Effector memory CD8-positive, alpha-beta T cell (primary cell): ENCODE results near the gene ANO1.

Experiments used
- ATAC-seq: fragments of 150-1000 bp; cut with Tn5 transposase; replicated peaks from 2 replicates; pipeline ENCODE4 v1.10.0; 2021; ENCODE audit warnings: mild to moderate bottlenecking, moderate library complexity
- DNase-seq, 3 experiments: peaks; one replicate each; pipeline ENCODE4 v3.0.0; 2021
- H3K27ac Mint-ChIP-seq, 2 donors: one replicate each; pipeline ENCODE4 v1.8.0; 2022; ENCODE audit warnings: mild to moderate bottlenecking in 2 of 2, mixed read lengths in 2 of 2, moderate library complexity in 2 of 2
- H3K27me3 Mint-ChIP-seq, 2 donors: one replicate each; pipeline ENCODE4 v1.8.0; 2022; ENCODE audit warnings: mixed read lengths in 2 of 2
- H3K36me3 Mint-ChIP-seq: one replicate; pipeline ENCODE4 v1.8.0; 2022; ENCODE audit warnings: mild to moderate bottlenecking, moderate library complexity, mixed read lengths; ENCODE audit not compliant: insufficient read depth
- H3K4me1 Mint-ChIP-seq, 2 donors: one replicate each; pipeline ENCODE4 v1.8.0; 2022; ENCODE audit warnings: low read depth in 2 of 2, mixed read lengths in 2 of 2
- H3K4me3 Mint-ChIP-seq, 2 donors: one replicate each; pipeline ENCODE4 v1.8.0; 2022; ENCODE audit warnings: mild to moderate bottlenecking in 2 of 2, mixed read lengths in 2 of 2, moderate library complexity in 2 of 2
- H3K9me3 Mint-ChIP-seq, 2 donors: one replicate each; pipeline ENCODE4 v1.8.0; 2022; ENCODE audit warnings: mixed read lengths in 2 of 2

Gene ANO1

DNA sequence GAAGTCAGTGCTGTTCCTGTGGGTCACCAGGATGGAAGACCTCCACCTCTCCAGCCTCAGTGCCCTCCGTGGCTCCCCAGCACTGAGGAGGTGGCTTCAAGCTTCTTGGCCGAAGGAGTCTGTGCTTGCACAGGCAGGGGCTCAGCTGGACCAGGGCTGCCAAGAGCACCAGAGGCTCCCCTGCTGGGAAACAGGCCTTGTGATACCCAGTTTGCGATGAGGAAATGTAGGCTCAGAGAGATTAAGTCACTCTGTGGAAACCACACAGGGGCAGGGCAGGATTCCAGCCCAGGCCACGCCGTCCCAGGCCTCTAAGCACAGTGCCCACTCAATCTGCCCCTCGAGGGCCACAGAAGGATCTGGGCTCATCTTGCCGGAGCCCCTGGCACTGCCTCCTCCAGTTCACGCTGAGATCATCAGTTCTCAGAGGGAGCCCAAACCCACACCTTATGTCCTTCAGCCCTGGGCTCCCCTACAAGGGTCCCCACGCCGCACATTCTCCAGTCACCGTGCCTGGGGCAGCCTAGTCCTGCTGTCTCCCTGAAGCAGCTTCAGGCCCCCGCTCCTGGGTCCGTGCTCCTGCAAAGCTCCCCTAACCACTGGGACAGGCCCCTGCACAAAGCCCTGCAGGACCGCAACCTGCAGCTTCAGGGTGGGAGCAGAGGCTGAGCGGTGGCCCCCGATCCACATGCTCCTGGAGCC lies 21.6 kb downstream of the ANO1 start:
- H3K36me3 Mint-ChIP-seq = peaks cover 5% of the 10 kb centered on the region
- no peaks in the 10 kb centered on the region for H3K4me1 Mint-ChIP-seq
- DNase-seq = no peak
- no peak for ATAC-seq
- H3K27me3 Mint-ChIP-seq = peaks cover 19 to 51% of the 10 kb centered on the region in 2 donors
- H3K27ac Mint-ChIP-seq = no peak overlapping the region
- no peak overlapping the region for H3K4me3 Mint-ChIP-seq
- H3K9me3 Mint-ChIP-seq = no peaks in the 10 kb centered on the region

DNA sequence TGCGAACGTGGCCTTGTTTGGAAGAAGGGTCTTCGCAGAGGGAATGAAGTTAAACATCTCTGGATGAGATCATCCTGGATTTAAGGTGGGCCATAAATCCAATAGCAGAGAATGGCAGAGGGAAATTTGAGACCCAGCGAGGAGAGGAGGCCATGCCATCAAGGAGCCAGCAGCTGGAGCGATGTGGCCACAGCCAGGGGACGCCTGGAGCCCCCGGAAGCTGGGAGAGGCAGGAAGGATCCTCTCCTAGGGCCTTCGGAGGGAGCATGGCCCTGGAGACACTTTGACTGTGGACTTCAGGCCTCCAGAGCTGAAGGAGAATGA lies 22.1 kb downstream of the ANO1 start:
- peaks cover 5% of the 10 kb centered on the region for H3K36me3 Mint-ChIP-seq
- H3K4me1 Mint-ChIP-seq = no peaks in the 10 kb centered on the region
- H3K27me3 Mint-ChIP-seq = peaks cover 20 to 56% of the 10 kb centered on the region in 2 donors
- H3K9me3 Mint-ChIP-seq = no peaks in the 10 kb centered on the region
- DNase-seq (no peak), ATAC-seq (no peak)
- no peak overlapping the region for H3K4me3 Mint-ChIP-seq
- no peak overlapping the region for H3K27ac Mint-ChIP-seq

DNA sequence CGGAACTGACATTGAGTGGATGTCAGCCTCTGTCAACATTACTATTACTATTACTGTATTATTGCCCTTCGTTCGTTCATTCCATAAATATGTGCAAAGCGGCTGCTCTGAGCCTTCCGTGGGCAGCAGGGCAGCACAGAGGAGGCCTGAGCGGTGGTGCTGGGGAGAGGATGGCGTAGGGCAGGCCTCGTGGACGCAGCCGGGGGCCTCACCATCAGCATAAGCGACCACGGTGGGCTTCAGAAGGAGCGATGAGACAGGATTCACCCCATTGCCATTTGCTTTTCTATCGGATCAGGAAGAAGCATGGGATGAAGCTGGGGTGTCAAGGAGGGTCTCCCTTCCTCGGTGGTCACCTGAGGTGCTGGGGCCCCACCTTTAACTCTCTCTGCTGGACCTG lies 22.7 kb downstream of the ANO1 start:
- no peak overlapping the region for H3K27ac Mint-ChIP-seq
- no peak for DNase-seq
- ATAC-seq = no peak
- peaks cover 20 to 62% of the 10 kb centered on the region in 2 donors for H3K27me3 Mint-ChIP-seq
- peaks cover 5% of the 10 kb centered on the region for H3K36me3 Mint-ChIP-seq
- H3K4me3 Mint-ChIP-seq = no peak overlapping the region
- H3K4me1 Mint-ChIP-seq = no peaks in the 10 kb centered on the region
- no peaks in the 10 kb centered on the region for H3K9me3 Mint-ChIP-seq

DNA sequence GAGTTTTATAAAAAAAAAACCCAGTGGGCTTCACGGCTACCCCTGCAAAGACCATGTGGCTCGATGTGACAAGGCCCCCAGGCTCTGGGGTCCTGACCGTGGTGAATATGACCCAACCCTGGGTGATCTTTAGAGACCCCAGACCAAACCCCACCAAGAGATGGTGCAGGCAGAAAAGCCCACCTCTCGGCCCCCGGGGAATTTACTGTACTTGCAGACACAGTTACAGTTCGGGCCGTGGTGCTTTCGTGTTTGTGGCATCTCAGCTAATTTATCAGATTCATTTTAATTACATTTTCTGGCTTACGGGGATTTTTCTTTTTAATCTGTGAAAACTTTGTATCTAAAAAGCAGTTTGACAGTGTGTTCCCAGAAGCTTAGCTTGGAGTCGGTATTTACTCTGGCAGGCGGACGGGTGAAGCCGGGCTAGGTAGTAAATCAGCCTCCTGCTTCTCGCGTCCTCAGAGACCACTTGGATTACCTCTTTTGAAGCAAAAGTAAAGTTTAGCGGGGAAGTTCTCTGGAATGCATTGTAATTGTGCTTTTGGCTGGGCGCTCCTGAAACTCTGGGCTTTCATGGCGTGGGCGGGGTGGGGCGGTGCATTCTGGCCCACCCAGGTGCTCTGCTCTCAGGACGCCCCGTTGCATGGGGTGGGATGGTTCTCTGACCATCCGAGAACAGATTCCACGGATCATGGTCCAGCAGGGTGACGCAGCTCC lies 25.3 kb downstream of the ANO1 start:
- no peak overlapping the region for H3K27ac Mint-ChIP-seq
- no peaks in the 10 kb centered on the region for H3K9me3 Mint-ChIP-seq
- H3K4me3 Mint-ChIP-seq = no peak overlapping the region
- H3K4me1 Mint-ChIP-seq = no peaks in the 10 kb centered on the region
- H3K36me3 Mint-ChIP-seq = peaks cover 5% of the 10 kb centered on the region
- peaks cover 20 to 85% of the 10 kb centered on the region in 2 donors for H3K27me3 Mint-ChIP-seq
- ATAC-seq (no peak), DNase-seq (no peak)

DNA sequence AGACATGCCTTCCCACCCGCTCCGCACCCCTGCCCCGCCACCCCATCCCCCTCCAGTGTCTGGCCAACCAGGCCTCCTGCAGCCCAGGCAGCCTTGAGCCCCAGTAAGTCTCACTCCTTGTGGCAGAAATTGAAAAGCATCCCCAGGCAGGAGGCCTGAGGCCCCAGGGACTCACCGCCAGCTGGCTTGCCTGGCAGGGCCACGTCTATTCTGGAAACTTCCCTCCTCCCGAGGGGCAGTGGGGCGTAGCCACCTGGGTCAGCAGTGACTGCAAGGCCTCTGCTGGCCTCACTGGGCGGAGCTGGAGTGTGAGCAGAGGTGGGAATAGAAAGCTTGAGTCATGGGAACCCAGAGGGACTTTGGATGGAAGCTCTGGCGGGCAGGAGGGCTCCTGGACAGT lies 26.3 kb downstream of the ANO1 start:
- Mint-ChIP-seq H3K36me3 (peaks cover 5% of the 10 kb centered on the region), H3K4me1 (no peaks in the 10 kb centered on the region), H3K9me3 (no peaks in the 10 kb centered on the region), H3K27me3 (peaks cover 20 to 85% of the 10 kb centered on the region in 2 donors), H3K27ac (no peak overlapping the region), H3K4me3 (no peak overlapping the region)
- ATAC-seq (no peak), DNase-seq (no peak)

DNA sequence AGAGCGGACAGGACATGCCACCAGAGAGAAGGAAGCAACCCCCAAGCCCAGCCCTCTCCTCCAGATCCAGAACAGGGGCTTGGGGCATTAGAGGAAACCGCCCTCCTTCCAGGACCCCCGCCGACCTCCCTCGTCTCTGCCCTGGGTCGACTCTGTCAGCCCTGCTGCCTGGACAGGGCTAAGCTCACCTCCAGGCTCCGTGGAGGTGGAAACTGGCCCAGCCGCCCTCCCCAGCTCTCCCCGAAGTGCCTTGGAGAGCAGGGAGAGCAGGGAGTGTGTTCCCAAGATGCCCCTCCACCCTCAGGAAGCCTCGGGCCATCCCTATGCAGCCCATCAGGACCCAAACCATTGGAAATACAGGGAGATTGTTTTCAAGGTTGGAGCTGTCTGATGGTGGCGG lies 26.8 kb downstream of the ANO1 start:
- ATAC-seq = no peak
- Mint-ChIP-seq H3K4me1 (no peaks in the 10 kb centered on the region), H3K27me3 (peaks cover 20 to 84% of the 10 kb centered on the region in 2 donors), H3K4me3 (no peak overlapping the region), H3K9me3 (no peaks in the 10 kb centered on the region), H3K36me3 (peaks cover 5% of the 10 kb centered on the region), H3K27ac (no peak overlapping the region)
- DNase-seq = no peak

DNA sequence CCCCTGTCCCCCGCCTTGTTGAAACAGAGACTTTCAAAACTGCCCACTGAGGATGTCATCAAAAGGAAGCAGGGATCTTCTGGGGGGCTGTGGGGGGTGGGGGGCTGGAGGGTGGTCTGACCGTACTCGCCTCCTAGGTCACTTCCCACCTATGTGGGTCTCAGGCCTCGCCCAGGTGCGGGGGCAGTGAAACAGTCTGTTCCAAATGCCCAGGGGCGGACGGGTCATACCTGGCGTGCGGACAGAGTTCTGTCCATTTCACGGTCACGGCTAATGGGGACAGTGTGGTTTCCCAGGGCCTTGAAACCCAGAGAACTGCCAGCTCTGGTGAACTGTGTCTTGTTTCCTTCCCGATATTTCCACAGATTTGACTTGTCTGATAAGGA lies 27.2 kb downstream of the ANO1 start:
- peaks cover 20 to 82% of the 10 kb centered on the region in 2 donors for H3K27me3 Mint-ChIP-seq
- H3K36me3 Mint-ChIP-seq = peaks cover 5% of the 10 kb centered on the region
- H3K9me3 Mint-ChIP-seq = no peaks in the 10 kb centered on the region
- H3K4me1 Mint-ChIP-seq = no peaks in the 10 kb centered on the region
- H3K4me3 Mint-ChIP-seq = no peak overlapping the region
- no peak for ATAC-seq
- no peak overlapping the region for H3K27ac Mint-ChIP-seq
- DNase-seq = no peak

DNA sequence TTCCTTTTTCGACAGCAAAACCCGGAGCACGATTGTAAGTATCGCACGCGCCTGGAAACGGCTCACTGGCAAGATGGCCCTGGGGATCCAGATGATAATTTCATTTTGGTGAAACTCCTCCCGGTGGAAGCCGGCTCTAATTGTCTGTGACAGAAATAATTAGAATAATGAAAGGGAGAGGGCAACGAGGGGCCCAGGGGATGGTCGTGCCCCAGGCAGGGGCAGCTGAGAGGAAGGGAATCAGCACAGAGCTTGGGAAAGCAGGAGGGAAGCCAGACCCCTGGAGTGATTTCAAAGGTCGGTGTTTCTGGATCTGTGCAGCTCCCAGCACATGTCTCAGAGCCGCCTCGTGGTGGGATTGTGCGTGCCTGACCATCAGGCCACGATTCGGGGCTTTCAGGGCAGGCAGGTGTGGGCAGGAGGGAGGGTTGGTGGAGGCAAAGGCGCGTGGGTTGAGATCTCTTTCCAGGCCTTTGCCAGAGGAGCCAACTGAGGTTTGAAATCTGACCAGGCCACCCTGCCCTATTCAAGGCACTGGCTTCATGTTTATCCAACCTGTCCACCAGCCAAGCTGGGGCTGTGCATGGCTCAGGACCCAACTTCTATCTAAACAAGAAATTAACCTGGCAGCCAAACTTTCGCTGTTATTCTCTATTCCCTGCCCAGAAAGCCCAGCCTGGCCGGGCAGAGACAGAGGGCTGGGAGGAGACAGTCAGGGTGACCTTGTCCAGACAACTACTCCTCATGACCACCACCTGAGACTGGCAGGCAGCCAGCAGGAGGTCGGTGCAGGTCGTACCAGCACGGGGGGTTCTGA lies 27.8 kb downstream of the ANO1 start:
- peaks cover 21 to 82% of the 10 kb centered on the region in 2 donors for H3K27me3 Mint-ChIP-seq
- H3K9me3 Mint-ChIP-seq = no peaks in the 10 kb centered on the region
- DNase-seq (no peak), ATAC-seq (no peak)
- H3K36me3 Mint-ChIP-seq = peaks cover 5% of the 10 kb centered on the region
- H3K4me3 Mint-ChIP-seq = no peak overlapping the region
- no peaks in the 10 kb centered on the region for H3K4me1 Mint-ChIP-seq
- H3K27ac Mint-ChIP-seq = no peak overlapping the region

DNA sequence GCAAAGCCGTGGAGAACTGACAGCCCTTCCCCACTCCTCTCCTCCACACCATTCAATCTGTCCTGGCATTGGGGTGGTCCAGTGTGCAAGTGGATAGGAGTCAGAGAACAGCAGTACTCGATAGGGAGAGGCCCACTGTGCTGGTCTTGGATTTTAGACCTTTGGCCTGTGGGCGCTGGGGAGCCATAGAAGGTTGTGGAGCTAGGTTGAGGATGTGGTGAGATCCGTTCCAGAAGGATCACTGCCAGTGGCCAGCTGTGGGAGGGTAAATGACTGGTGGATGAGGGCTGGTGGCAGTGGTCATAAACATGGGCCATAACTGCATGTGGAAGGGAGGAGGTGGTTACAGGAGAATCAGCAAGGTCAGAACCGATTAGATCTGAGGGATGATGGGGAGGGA lies 28.6 kb downstream of the ANO1 start:
- H3K4me3 Mint-ChIP-seq = no peak overlapping the region
- ATAC-seq (no peak), DNase-seq (no peak)
- H3K27ac Mint-ChIP-seq = no peak overlapping the region
- H3K36me3 Mint-ChIP-seq = peaks cover 4% of the 10 kb centered on the region
- peaks cover 0 to 7% of the 10 kb centered on the region in 2 donors for H3K4me1 Mint-ChIP-seq
- H3K27me3 Mint-ChIP-seq = peaks cover 24 to 82% of the 10 kb centered on the region in 2 donors
- H3K9me3 Mint-ChIP-seq = no peaks in the 10 kb centered on the region

DNA sequence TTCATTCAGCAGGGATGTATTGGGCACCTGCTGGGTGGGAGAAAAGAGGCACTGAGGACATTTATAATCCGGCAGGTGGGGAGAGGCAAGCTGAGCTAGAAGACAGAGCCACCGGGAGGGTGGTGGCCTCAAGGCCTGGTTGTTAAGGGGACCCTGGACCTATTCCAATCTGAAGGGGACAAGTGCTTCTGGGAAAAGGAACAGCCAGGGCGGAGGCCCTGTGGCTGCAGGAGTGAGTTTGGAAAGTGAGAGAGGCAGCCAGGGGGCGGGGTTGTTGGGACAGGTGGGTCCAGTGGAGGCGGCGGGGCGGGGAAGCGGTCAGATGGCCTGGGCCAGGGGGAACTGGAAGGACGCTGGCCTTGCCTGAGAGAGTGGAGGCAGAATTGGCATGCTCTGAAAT lies 29.1 kb downstream of the ANO1 start:
- H3K27me3 Mint-ChIP-seq = peaks cover 22 to 83% of the 10 kb centered on the region in 2 donors

DNA sequence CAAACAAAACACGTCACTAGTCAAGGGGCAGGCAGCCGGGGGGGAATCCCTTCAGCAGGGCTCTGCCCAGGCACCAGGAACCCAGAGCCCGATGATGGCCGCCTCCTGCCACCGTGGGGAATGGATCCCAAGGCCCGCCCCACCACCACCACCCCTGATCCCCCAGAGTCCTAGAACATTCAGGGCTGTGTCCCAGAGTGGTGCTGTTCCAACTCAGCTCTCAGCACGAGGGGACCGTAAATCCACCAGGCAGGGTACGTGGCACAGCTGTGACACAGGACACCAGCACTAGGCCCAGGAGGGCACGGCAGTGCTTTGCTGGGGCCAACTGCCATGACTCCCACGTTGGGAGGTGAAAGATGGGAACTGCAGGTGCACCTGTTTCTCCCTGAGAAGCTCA lies 29.6 kb downstream of the ANO1 start:
- H3K27ac Mint-ChIP-seq = no peak overlapping the region
- peaks cover 2% of the 10 kb centered on the region for H3K36me3 Mint-ChIP-seq
- H3K27me3 Mint-ChIP-seq = peaks cover 22 to 89% of the 10 kb centered on the region in 2 donors
- H3K9me3 Mint-ChIP-seq = no peaks in the 10 kb centered on the region
- H3K4me3 Mint-ChIP-seq = no peak overlapping the region
- ATAC-seq (no peak), DNase-seq (no peak)
- H3K4me1 Mint-ChIP-seq = peaks cover 0 to 9% of the 10 kb centered on the region in 2 donors

More for the DNA sequence above, 29.1 kb downstream of the ANO1 start:
- H3K27ac Mint-ChIP-seq = no peak overlapping the region
- ATAC-seq = no peak
- peaks cover 2% of the 10 kb centered on the region for H3K36me3 Mint-ChIP-seq
- H3K4me3 Mint-ChIP-seq = no peak overlapping the region
- H3K4me1 Mint-ChIP-seq = peaks cover 0 to 9% of the 10 kb centered on the region in 2 donors
- no peak for DNase-seq
- no peaks in the 10 kb centered on the region for H3K9me3 Mint-ChIP-seq

DNA sequence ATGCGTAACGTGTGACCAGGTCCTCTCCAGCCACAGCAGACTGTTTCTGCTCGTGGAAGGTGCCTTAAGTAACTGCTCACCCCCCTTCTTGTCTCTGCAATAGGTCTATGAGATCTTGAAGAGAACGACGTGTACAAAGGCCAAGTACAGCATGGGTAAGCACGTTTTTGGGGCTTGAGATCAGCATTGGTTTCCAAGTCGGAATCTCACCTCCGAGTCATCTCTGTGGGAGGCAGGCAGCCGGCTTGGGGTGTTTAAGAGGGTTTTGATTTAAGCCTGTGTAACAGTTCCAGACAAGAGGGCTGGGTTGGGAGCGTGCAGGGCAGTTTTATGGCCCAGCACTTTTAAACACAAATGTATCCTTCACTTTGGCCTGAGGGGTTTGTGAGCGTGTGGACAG lies 30.1 kb downstream of the ANO1 start:
- Mint-ChIP-seq H3K4me1 (peaks cover 0 to 9% of the 10 kb centered on the region in 2 donors), H3K27me3 (peaks cover 22 to 93% of the 10 kb centered on the region in 2 donors), H3K4me3 (no peak overlapping the region), H3K36me3 (peaks cover 2% of the 10 kb centered on the region), H3K27ac (no peak overlapping the region), H3K9me3 (no peaks in the 10 kb centered on the region)
- no peak for ATAC-seq
- DNase-seq = no peak

DNA sequence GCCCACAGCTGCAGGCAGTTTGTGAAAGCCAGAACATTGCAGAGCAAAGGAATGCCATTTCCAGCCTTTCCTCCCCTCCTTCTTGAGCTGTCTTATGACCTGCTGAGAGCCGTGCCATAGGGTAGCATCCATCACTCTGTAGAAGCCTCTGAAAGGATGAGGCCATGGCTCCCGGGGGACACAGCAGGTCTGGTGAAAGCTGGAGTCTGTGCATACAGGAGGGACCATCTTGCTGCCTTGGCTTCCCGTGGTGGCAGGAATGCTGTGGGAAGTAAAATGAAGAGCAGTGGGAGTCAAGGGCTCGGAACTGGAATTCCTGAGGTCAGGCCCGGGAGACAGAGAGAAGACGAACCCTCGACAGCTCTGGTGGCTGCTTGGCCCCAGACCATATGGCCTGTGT lies 30.9 kb downstream of the ANO1 start:
- peaks cover 19 to 93% of the 10 kb centered on the region in 2 donors for H3K27me3 Mint-ChIP-seq
- no peak for DNase-seq

More for the DNA sequence above, 30.9 kb downstream of the ANO1 start:
- ATAC-seq = no peak
- Mint-ChIP-seq H3K27ac (no peak overlapping the region), H3K4me3 (no peak overlapping the region), H3K4me1 (peaks cover 0 to 9% of the 10 kb centered on the region in 2 donors), H3K9me3 (no peaks in the 10 kb centered on the region), H3K36me3 (peaks cover under 1% of the 10 kb centered on the region)
